GM21737 (cell line): ENCODE data around the gene KRTAP5-10.
"Not testable (repeated sequence)": the region's sequence is repeated elsewhere in the genome, so short reads cannot be mapped to it uniquely, and the experiment has no call there.

ENCODE experiments used
- ATAC-seq: cut with Tn5 transposase; IDR thresholded peaks from one replicate; pipeline ENCODE4 v1.9.1; 2021; ENCODE audit warnings: mild to moderate bottlenecking, moderate library complexity; ENCODE audit not compliant: unreplicated experiment

The KRTAP5-10 gene, protein sequence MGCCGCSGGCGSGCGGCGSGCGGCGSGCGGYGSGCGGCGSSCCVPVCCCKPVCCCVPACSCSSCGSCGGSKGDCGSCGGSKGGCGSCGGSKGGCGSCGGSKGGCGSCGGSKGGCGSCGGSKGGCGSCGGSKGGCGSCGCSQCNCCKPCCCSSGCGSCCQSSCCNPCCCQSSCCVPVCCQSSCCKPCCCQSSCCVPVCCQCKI

DNA sequence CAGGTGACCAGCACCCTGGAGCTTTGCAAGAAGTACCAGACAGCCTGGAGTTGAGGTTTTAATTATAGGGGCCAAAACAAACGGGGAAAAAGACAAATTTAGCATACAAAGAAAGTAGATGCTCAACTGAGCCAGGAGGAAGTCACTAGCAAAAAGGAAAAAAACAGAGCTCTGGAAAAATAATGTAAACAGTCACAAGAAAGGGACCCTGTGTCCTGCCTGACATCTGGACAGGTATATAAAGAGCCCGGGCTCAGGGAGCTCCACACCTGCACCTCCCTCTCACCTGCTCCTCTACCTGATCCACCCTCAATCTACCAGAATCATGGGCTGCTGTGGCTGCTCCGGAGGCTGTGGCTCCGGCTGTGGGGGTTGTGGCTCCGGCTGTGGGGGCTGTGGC, at the start of gene KRTAP5-10:
Gene KRTAP5-10, plus strand, starts transcription at position 301 of the 400 bp plus-strand sequence. Its CDS starts 25 bp downstream, at position 326.
- ATAC-seq = no peak

DNA sequence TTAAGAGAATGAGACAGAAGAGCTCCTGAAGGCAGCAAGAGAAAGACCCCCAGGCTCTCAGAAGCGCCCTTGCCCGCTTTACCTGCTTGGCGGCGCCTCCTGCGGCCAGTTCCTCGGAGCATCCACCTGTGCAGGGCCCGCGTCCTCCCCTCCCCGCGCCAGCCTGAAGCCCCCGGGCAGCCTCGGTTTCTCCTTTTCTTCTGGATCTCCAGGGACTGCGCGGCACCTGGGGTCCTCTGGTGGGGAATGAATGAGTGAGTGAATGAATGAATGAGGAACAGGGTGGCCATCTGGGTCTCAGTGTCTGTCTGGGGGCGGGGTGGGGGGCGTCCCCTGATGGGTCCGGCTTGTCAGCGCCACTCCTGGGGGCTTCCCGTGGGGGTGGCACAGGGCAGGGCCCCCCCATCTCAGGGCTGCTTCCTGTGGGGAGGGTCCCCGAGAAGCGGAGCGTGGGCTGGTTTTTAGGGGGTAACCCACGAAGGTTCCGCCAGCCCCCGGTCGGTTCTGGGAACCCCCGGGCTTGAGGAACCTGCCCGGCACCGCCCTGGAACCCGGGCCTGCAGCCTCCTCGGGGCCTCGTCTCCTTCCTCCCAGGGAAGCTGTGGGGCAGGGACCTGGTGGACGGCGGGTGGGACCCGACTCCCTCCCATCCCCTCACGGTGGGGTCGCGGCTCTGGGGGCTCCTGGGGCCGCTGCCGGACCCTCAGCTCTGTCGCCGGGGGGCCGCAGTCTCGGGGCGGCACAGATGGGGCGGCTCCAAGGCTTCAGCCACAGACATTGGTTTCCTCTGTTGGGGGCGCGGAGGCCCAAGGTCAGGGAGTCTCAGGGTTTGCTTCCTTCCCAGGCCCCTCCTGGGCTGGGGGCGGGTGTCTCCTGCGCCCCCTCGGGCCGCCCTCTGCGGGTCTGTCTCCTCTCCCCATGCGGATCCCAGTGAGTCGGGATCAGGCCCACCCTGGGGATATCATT, 46.6 kb upstream of the KRTAP5-10 start:
- ATAC-seq = no peak

DNA sequence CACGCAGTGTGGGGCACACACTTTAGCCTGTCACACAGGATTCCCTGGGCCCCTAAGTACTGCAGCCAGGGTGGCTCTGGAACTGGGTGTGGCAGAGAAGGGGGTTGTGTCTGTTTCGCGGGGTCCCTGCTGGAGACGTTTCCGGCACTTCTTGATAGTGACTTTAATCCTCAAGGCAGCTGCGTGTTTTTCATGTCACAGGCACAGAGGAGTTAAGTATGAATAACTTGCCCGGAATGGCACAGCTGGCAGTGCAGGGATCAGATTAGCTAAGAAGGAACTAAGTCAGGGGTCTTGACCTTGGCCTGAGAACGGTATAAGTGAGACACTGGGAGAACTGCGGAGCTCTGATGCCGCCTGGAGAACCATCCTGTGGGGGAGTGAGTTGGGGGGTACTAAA, 45.8 kb upstream of the KRTAP5-10 start:
- no peak for ATAC-seq

DNA sequence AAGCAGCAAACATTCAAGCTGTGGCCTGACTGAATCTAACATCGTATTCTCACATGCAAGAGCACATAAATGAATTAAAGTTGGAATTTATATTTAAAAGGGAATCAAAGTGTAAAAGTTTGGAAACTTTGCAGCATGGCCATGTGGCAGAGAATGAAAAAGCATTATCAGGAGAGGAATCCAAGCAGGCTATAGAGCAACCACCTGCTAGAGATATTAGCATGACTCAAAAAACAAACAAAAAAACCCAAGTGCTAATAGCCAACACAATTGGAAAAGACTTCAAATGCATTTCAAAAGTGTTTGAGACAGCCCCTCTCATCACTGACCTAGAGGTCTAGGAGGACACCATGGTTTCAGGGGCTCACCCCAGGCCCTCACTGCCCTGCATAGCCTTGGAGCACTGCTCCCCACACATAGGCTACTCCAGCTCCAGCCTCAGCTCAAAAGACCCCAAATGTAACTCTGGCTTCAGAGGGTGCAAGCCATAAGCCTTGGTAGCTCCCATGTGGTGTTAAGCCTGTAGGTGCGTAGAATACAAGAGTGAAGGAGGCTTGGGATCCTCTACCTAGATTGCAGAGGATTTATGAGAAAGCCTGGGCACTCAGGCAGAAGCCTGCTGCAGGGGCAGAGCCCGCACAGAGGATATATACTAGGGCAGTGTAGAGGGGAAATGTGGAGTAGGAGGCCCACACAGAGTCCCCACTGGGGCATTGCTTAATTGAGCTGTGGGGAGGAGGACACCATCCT, 40.0 kb upstream of the KRTAP5-10 start:
- ATAC-seq = no peak

DNA sequence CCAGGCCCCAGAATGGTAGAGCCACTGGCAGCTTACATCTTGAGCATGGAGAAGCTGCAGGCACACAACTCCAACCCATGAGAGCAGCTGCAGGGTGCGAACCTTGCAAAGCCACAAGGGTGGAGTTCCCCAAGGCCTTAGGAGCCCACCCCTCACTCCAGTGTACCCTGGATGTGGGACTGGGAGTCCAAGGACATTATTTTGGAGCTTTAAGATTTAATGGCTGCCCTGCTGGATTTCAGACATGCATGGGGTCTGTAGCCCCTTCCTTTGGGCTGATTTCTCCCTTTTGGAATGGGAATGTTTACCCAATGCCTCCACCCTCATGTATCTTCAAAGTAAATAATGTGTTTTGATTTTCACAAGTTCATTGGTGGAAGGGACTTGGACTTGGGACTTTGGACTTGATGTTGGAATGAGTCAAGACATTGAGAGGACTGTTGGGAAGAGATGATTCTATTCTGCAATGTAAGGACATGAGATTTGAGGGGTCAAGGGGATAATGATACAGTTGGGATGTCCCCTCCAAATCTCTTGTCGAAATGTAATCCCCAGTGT, 39.3 kb upstream of the KRTAP5-10 start:
- no peak for ATAC-seq

DNA sequence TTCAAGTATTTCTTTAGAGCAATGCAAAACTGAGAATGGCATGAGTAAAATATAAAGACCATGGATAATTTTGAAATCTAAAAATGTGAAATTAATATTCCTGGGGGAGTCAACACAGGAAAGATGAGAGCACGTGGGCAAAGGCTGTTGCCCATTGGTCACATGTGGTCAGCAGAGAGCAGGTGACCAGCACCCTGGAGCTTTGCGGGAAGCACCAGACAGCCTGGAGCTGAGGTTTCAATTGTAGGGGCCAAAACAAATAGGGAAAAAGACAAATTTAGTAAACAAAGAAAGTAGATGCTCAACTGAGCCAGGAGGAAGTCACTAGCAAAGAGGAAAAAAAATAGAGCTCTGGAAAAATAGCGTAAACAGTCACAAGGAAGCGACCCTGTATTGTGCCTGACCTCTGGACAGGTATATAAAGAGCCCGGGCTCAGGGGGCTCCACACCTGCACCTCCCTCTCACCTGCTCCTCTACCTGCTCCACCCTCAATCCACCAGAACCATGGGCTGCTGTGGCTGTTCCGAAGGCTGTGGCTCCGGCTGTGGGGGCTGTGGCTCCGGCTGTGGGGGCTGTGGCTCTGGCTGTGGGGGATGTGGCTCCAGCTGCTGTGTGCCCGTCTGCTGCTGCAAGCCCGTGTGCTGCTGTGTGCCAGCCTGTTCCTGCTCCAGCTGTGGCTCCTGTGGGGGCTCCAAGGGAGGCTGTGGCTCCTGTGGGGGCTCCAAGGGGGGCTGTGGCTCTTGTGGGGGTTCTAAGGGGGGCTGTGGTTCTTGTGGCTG, 38.4 kb upstream of the KRTAP5-10 start, which contains the start of gene KRTAP5-7:
Gene KRTAP5-7, plus strand, starts transcription at position 472 of the 780 bp plus-strand sequence. Its CDS starts 34 bp downstream, at position 506.
- not testable (repeated sequence) for ATAC-seq

DNA sequence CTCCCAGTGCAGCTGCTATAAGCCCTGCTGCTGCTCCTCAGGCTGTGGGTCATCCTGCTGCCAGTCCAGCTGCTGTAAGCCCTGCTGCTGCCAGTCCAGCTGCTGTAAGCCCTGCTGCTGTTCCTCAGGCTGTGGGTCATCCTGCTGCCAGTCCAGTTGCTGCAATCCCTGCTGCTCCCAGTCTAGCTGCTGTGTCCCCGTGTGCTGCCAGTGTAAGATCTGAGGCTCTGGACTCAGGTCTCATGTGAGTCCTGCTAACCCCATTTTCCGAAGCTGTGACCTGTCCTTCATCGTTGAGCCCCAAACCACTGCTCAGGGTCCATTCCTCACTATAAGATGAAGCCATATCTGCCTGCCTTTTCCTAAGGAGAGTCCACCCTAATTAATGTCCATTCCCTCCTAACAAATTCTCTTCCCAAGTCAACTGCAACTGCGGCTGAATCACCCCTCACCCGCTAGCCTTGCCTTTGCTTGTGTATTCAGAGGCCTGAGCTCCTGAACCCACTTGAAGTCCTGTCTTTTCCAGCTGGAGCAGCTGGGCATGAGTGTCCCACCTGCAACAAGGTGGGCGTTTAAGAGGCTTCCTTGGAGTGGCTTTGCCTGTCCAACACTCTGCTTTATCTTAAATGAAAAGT, 37.7 kb upstream of the KRTAP5-10 start:
- ATAC-seq = no peak

DNA sequence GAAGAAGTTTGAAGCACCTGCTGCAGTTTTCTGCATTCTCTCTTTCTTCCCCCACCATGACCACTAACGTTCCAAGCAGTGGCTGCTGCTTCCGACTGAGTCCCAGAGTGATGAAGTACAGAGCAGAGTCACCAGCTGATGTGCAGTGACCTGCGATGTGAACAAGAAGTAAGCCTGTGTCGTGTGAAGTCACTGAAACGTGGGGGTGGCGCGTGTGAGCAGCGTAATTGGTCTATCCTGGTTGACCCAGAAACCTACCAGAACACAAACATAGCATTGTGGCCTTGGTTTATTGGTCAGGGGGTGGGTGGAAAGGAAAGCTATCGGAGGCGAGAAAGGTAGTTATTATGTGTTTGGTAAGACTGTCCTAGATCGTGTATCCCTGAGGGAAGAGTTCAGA, 34.8 kb upstream of the KRTAP5-10 start:
- no peak for ATAC-seq

DNA sequence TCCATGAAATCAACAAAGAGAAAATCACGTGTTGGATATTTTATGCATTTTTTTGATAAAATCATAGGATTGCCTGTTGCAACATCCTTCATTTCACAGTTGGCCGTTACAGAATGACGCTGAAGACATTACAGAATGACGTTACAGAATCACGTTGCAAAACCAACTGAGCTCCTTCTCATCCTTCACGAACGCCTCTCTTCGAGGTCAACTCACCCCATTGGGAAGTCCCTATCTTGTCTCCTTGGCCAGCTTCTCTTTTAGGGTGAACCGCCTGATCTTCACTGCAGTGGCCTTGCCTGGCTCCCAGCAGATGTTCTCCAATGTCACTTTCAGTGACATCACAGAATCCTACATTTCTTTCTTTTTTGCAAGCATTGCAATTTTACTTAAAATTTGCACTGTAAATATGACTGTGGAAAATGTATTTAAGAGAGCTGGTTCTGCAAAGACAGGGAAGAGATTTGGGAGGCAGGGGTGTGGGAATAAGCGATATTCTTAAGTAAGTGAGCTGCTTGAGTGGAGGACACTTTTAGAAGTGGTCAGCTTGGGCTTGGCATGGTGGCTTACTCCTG, 33.2 kb upstream of the KRTAP5-10 start:
- no peak for ATAC-seq

DNA sequence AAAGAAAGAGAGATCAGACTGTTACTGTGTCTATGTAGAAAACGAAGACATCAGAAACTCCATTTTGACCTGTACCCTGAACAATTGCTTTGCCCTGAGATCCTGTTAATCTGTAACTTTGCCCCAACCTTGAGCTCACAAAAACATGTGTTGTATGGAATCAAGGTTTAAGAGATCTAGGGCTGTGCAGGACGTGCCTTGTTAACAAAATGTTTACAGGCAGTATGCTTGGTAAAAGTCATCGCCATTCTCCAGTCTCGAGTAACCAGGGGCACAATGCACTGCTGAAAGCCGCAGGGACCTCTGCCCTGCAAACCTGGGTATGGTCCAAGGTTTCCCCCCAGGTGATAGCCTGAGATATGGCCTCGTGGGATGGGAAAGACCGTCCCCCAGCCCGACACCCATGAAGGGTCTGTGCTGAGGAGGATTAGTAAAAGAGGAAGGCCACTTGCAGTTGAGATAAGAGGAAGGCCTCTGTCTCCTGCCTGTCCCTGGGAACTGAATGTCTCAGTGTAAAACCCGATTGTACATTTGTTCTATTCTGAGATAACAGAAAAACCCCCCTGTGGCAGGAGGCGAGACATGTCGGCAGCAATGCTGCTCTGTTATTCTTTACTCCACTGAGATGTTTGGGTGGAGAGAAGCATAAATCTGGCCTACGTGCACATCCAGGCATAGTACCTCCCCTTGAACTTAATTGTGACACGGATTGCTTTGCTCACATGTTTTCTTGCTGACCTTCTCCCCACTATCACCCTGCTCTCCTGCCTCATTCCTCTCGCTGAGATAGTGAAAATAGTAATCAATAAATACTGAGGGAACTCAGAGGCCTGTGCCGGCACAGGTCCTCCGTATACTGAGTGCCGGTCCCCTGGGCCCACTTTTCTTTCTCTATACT, 30.4 kb upstream of the KRTAP5-10 start:
- not testable (repeated sequence) for ATAC-seq

DNA sequence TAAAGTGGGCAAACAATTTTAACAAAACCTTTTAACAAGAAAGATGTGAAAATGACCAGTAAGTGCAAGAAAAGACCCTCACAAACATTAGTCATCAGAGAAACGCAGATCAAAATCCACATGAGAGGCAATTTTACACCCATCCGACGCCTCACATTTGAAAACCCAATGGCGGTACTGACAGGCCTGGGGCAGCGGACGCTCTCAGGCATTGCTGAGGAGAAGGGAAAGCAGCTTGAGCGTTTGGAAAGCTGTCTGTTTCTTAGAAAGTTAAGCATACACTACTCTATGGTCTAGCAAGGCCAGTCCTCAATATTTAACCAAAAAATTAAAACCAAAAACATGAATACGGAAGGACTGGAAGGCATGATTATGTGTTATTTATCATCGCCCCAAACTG, 29.5 kb upstream of the KRTAP5-10 start:
- ATAC-seq = no peak

DNA sequence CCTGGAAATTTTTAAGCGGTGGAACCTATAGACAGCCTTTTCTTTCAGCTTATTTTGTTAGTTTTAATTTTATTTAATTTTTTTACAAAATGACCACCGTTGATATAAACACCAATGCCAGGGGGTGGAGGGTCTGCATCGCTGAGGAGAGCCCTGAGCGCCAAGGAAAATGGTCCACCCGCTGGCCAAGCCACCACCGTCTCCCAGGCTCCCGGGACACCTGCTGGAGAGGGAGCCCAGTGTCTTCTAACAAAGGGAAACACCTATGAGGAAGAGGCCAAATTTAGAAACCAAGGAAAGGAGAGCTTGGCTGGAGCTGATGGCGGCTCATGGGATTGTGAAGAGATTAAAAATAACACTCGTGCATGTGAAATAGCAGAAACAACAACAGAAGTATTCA, 27.8 kb upstream of the KRTAP5-10 start:
- ATAC-seq = no peak

DNA sequence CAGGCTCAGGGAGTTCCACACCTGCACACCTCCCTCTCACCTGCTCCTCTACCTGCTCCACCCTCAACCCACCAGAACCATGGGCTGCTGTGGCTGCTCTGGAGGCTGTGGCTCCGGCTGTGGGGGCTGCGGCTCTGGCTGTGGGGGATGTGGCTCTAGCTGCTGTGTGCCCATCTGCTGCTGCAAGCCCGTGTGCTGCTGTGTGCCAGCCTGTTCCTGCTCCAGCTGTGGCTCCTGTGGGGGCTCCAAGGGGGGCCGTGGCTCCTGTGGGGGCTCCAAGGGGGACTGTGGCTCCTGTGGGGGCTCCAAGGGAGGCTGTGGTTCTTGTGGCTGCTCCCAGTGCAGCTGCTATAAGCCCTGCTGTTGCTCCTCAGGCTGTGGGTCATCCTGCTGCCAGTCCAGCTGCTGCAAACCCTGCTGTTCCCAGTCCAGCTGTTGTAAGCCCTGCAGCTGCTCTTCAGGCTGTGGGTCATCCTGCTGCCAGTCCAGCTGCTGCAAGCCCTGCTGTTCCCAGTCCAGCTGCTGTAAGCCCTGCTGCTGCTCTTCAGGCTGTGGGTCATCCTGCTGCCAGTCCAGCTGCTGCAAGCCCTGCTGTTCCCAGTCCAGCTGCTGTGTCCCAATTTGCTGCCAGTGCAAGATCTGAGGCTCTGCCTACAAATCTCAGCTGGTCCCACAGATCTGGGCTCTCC, 27.2 kb upstream of the KRTAP5-10 start, which contains the start of gene KRTAP5-8:
Gene KRTAP5-8, plus strand, starts transcription at position 49 of the 689 bp plus-strand sequence. Its CDS starts 31 bp downstream, at position 80.
- not testable (repeated sequence) for ATAC-seq

DNA sequence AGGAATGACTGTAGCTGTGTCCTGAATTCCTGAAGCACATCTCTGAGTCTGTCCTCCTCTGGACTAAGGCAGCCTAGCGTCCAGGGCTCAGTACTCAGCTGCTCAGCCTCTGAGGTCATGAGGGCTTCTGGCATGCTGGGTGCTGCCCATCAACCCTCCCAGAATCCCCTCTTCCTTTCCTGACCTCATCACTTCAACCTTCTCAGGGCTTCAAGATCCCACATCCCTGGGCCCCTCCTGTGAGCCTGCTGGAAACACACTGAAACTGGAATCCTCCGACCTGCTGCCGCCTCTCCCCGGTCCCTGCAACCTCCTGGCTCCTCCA, 26.7 kb upstream of the KRTAP5-10 start:
- ATAC-seq = no peak

DNA sequence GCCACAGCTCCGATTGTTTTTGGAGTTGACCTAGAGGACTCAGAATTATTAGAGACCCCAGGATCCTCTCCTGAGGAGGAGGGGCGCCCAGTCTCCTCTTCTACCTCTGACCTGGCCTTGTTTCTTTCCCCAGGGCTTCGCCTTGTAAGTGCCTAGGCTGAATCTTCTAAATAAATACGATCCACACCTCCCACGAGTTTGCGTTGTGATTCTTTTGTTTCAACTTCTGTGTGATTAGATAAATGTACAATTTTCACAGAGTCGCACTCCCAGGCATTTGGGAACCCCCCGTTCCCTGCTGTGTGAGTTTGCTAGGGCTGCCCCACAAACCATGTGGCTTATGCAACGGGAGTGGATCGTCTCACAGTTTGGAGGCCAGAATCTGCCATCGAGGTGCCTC, 26.3 kb upstream of the KRTAP5-10 start:
- no peak for ATAC-seq

DNA sequence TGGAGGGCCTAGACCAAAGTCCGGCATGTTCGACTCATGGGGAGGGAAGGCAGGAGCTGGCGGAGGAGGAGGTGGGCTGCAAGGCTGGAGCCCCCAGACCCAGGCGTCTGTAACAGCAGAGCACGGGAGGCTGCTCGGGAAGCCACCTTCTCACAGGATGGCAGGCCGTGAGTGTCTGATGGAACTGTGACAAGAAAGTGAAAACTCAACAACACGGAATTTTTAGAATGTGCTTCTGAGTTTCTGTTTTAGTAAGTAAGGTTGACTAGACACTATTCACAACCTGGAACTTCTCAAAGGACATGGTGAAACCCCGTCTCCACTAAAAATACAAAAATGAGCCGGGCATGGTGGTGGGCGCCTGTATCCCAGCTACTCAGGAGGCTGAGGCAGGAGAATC, 25.4 kb upstream of the KRTAP5-10 start:
- ATAC-seq = not testable (repeated sequence)

DNA sequence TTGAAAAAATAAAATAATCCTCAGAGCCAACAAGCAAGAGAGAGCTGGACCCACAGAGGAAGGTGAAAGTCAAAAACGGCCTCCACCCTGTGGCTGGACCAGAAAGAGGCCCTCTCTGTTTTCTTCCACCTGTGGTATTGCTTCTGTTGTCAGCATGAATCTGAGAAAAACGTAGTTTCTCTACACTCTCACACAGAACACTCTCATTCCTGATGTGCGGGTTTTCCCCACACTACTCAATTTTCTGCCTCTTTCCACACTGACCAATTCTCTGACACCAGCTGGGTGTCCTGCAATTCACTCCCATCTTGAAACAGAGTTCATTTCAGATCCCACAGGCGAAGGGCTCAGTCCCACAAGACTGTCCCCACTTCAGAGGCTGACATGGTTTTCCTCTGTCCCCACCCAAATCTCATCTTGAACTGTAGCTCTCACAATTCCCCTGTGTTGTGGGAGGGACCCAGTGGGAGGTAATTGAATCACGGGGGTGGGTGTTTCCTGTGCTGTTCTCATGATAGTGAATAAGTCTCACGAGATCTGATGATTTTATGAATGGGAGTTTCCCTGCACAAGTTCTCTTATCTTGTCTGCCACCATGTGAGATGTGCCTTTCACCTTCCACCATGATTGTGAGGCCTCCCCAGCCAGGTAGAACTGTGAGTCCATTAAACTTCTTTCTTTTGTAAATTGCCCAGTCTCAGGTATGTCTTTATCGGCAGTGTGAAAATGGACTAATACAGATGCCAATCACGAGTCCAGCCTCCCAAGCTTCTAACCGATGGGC, 24.6 kb upstream of the KRTAP5-10 start:
- not testable (repeated sequence) for ATAC-seq
